ENCODE measurements around the gene CEP57L1. TPM values are rescaled to one million over a fixed set of nuclear protein-coding genes. Genes with fewer than 3 reads are reported as not detected.

CEP57L1 gene
- total and polyA plus RNA-seq, 2 experiments from 2014 or later, result 17.1 to 20.2 TPM

DNA sequence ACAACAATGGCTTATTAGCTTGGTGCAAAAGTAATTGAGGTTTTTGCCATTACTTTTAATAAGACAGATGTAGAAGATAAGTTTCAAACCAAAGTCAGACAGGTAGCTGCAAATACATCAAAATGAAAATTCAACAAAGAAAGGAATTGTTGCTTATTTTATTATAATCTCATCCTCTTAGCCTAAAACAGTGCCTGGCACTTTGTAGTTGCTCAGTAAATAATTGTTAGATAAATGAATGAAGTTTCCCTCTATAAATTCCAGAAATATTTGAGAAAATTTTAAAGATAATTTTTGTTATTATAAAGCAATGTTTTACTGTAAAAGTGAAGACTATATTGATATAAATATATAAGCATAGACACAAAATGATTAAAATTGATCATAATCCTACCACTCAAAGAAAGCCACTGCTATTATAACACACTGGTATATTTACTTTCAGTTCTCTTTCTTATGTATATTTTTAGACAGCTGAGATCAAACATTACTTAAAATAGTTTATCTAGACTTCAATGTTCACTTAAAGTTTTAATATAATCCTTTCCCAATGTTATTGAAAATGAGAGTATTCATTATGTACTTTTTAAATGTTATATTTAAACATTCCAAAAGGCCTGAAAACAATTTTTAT lies 43.2 kb upstream of the CEP57L1 start:
- ATAC-seq, result no peak
- Mint-ChIP-seq H3K27ac (no peak overlapping the region), H3K27me3 (ENCODE audit: insufficient read depth, low read depth, poor library complexity) (no peaks in the 10 kb centered on the region)

DNA sequence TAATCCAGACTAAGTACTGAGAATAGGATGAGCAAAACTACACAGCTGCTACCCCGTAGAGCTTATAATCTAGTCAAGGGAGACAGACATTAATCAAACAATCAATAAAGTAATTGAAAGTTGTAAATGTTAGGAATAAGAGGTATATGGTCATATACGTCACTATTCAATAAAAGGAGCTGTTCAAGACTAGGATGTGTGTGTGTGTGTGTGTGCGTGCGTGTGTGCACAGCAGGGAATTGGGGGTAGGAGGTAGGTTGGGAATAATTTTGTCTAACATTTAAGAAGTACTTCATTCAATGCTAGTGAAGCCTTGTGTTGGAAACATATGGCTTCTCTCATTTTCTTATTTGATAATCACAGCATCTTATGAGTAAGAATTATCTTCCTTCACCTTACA lies 42.5 kb upstream of the CEP57L1 start:
- TF ChIP-seq, protein P1, sequence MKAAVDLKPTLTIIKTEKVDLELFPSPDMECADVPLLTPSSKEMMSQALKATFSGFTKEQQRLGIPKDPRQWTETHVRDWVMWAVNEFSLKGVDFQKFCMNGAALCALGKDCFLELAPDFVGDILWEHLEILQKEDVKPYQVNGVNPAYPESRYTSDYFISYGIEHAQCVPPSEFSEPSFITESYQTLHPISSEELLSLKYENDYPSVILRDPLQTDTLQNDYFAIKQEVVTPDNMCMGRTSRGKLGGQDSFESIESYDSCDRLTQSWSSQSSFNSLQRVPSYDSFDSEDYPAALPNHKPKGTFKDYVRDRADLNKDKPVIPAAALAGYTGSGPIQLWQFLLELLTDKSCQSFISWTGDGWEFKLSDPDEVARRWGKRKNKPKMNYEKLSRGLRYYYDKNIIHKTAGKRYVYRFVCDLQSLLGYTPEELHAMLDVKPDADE (IDR thresholded peaks at IDR 0.05), result no peak
- TF ChIP-seq EZH2phosphoT487 (IDR thresholded peaks at IDR 0.05; ENCODE audit: unreplicated experiment) (no peak), ZNF114 (CRISPR knock-in tag; IDR thresholded peaks at IDR 0.05) (no peak), ZNF331 (CRISPR knock-in tag; IDR thresholded peaks at IDR 0.05; ENCODE audit: low read depth) (no peak)
- TF ChIP-seq, protein P2, sequence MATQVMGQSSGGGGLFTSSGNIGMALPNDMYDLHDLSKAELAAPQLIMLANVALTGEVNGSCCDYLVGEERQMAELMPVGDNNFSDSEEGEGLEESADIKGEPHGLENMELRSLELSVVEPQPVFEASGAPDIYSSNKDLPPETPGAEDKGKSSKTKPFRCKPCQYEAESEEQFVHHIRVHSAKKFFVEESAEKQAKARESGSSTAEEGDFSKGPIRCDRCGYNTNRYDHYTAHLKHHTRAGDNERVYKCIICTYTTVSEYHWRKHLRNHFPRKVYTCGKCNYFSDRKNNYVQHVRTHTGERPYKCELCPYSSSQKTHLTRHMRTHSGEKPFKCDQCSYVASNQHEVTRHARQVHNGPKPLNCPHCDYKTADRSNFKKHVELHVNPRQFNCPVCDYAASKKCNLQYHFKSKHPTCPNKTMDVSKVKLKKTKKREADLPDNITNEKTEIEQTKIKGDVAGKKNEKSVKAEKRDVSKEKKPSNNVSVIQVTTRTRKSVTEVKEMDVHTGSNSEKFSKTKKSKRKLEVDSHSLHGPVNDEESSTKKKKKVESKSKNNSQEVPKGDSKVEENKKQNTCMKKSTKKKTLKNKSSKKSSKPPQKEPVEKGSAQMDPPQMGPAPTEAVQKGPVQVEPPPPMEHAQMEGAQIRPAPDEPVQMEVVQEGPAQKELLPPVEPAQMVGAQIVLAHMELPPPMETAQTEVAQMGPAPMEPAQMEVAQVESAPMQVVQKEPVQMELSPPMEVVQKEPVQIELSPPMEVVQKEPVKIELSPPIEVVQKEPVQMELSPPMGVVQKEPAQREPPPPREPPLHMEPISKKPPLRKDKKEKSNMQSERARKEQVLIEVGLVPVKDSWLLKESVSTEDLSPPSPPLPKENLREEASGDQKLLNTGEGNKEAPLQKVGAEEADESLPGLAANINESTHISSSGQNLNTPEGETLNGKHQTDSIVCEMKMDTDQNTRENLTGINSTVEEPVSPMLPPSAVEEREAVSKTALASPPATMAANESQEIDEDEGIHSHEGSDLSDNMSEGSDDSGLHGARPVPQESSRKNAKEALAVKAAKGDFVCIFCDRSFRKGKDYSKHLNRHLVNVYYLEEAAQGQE (IDR thresholded peaks at IDR 0.05; ENCODE audit: unreplicated experiment), result no peak
- Histone ChIP-seq H2AFZ (no peak overlapping the region), H3F3A (replicated peaks; ENCODE audit: low read depth) (no peaks in the 10 kb centered on the region), H3K36me3 (ENCODE audit: insufficient read depth) (no peaks in the 10 kb centered on the region), H3K4me3 (no peak overlapping the region), H3K4me1 (ENCODE audit: insufficient read depth) (peaks cover 10% of the 10 kb centered on the region; the same call in 1 of the 2 replicates), H4K20me1 (replicated peaks; ENCODE audit: insufficient read depth) (no peaks in the 10 kb centered on the region), H3K79me2 (replicated peaks; ENCODE audit: insufficient read depth) (no peaks in the 10 kb centered on the region), H3K9me2 (ENCODE audit: insufficient read depth) (no peaks in the 10 kb centered on the region), H3K27me3 (ENCODE audit: insufficient read depth) (no peaks in the 10 kb centered on the region), H3K4me2 (0 out of 2 replicates have a peak overlapping the region, but pooled peaks have one; percentile 19), H3K27ac (ENCODE audit: low read depth) (no peak overlapping the region)
- Mint-ChIP-seq H3K9me3 (peaks cover 4% of the 10 kb centered on the region; the same call in 2 of the 3 replicates), H3K27me3 (ENCODE audit: insufficient read depth, low read depth, poor library complexity) (no peaks in the 10 kb centered on the region), H3K27ac (no peak overlapping the region), H3K36me3 (ENCODE audit: low read depth) (peaks cover 11% of the 10 kb centered on the region; the same call in 2 of the 3 replicates), H3K4me1 (peaks cover 15% of the 10 kb centered on the region), H3K4me3 (no peak overlapping the region)
- DNase-seq (ENCODE audit: low spot score) (no peak), ATAC-seq (no peak)

More for the DNA sequence above, 43.2 kb upstream of the CEP57L1 start:
- Histone ChIP-seq H2AFZ (no peak overlapping the region), H3K27ac (ENCODE audit: low read depth) (no peak overlapping the region), H3K4me3 (no peak overlapping the region), H3F3A (replicated peaks; ENCODE audit: low read depth) (no peaks in the 10 kb centered on the region), H3K36me3 (ENCODE audit: insufficient read depth) (no peaks in the 10 kb centered on the region), H3K27me3 (ENCODE audit: insufficient read depth) (no peaks in the 10 kb centered on the region), H3K4me2 (no peak overlapping the region), H3K79me2 (replicated peaks; ENCODE audit: insufficient read depth) (no peaks in the 10 kb centered on the region), H3K9me2 (ENCODE audit: insufficient read depth) (no peaks in the 10 kb centered on the region), H4K20me1 (replicated peaks; ENCODE audit: insufficient read depth) (no peaks in the 10 kb centered on the region), H3K4me1 (ENCODE audit: insufficient read depth) (peaks cover 10% of the 10 kb centered on the region; the same call in 1 of the 2 replicates)
- Mint-ChIP-seq H3K9me3 (peaks cover 4% of the 10 kb centered on the region; the same call in 2 of the 3 replicates), H3K4me1 (peaks cover 15% of the 10 kb centered on the region), H3K4me3 (no peak overlapping the region), H3K36me3 (ENCODE audit: low read depth) (peaks cover 11% of the 10 kb centered on the region; the same call in 2 of the 3 replicates)
- TF ChIP-seq STAT1 (IDR thresholded peaks at IDR 0.05; ENCODE audit: unreplicated experiment) (no peak), CREB1 (CRISPR knock-in tag; IDR thresholded peaks at IDR 0.05; ENCODE audit: low read depth) (no peak), JUNB (IDR thresholded peaks at IDR 0.05; ENCODE audit: unreplicated experiment) (no peak)
- TF ChIP-seq, protein P2 (IDR thresholded peaks at IDR 0.05; ENCODE audit: unreplicated experiment), result no peak
- DNase-seq (ENCODE audit: low spot score), result no peak

Measured in GM23338 (cell line).